GM19023 (cell line): ENCODE measurements around the gene UST.

Experiments
- ATAC-seq: cut with Tn5 transposase; IDR thresholded peaks from one replicate; pipeline ENCODE4 v1.9.1; 2021; ENCODE audit warnings: mild to moderate bottlenecking, moderate library complexity; ENCODE audit not compliant: unreplicated experiment

The UST gene

DNA sequence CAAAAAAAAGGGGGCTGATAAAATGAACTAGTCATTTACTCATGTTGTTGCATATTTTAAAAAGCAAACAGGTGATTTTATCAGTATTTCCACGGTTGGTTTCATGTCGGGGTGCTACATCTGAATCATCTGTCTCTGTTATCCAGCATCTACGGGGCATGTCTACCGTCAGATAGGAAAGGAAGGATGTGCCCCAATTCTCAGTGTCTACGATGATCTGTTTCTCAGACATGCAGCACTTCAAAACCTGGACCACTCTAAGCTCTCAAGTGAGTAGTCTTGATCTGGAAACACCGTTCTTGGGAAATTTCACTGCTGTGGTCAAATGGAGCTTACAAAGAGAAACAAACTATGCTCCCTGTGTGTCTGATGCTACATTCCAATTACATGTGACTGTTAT is 330.4 kb downstream of the UST start:
- no peak for ATAC-seq

DNA sequence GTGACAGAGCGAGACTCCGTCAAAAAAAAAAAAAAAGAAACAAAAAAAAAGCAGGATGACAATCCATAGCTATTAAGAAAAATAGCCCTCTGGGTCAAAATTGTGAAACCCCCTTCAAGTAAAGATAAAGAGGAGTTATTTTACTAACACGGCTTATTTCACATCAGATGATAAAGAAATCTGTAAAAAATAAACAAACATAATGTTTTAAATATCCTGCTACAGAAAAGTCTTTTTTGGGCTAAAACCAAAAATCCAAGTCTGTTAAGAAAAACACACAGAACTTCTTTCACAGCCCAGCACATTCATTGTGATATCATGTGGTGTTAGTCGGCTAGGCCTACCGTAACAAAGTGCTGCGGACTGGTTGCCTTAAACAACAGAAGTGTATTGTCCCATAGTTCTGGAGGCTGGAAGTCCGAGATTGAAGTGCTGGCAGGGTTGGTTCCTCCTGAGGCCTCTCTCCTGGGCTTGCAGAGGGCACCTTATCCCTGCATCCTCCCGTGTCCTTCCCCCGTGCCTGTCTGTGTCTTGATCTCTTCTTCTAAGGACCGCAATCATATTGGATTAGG is 331.5 kb downstream of the UST start:
- ATAC-seq: no peak

DNA sequence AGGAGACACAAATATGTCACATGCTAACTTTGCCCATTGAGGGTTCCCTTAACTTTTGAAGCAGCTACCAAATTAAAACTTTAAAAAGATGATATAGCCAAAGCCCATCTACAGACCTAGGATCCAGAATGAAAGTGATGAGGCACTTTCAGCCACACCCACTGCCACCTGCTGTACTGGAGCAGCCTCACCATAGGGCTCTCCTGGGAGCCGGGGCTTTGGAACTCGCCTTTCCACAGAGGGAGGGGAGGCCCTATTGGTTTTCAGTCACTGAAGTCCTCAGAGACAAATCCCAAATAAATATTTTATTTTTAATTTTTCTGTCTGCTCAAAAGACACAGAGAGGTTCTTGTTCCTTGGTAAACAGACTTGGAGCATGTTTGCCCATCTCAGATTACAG is 332.6 kb downstream of the UST start:
- ATAC-seq: no peak

DNA sequence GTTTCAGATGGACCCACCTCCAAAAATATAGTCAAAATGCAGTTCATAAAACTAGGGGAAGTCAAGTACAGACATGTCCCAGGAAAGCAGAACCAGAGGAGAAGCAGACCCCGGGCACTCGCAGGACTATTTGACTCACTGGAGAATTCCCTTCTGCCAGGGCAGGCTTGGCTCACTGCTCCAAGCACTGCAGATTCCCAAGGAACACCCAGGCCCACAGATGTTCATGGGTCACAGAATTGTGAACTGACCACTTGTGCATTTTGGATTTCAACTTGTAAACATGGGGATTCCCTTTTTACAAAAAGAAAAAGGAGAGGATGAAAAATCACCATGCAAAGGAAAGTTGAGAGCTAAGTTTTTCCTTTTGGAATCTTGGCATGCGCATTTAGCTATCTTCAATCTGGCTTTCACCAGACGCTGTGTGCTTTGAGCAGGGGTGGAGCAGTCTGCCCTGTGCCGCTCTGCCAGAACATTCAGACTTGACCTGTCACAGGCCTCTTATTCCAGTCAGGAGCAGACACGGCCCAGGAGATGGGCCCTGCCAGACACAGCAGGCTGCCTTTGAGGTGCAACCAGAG is 333.2 kb downstream of the UST start:
- no peak for ATAC-seq

DNA sequence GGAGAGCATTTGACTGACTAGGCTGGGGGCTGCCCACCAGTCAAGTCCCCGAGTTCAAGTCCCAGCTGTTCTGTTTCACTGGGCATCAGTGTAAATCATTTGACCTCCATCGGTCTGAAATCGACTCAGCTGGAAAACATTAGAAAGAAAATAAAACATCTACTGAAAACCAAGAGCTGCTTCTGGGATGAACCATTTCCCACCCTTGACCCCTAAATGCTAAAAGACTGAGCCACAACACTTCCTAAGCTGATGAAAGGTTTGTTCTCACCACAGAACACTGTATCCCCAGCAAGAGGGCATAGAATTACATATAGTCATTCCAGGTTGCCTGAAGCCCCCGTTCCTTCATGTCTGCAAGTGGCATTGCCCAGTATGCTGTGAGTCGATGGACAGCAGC is 333.7 kb downstream of the UST start:
- no peak for ATAC-seq

DNA sequence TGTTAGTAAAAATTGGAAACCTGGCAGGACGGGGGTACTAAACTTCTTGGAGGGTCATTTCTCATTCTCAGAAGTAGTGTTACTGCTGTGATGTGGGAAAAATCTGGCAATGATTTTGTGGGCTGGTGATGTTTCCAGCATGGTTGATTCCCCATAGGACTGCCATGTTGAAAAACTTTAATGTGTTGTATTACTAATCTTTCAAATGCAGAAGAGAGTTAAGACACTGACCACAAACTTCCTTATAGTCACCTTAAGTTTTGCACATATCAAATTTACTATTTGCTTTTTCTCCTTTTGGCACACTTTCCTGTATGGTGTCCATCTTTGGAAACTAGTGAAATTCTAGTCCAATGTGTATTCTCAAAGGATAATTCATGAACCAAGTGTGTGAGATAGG is 334.5 kb downstream of the UST start:
- no peak for ATAC-seq

DNA sequence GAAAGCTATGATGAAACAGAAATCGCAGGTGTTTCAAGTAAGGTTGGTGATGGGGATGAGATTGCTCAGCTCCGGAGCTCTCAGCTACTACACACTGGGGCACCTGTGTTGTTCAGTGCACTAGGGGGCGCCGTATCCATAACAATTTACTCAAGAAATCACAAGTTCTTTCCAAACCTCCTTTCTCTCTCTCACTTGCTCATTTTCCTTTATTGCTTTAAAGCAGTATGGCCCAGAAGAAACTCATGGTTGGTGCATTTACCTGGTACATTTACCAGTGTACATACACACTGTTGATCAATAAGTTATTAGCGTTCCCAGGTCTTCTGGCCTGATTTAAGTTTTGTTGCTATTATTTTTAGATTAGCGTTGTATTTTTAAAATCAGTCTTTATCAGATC is 335.5 kb downstream of the UST start:
- ATAC-seq: peak; percentile 77

DNA sequence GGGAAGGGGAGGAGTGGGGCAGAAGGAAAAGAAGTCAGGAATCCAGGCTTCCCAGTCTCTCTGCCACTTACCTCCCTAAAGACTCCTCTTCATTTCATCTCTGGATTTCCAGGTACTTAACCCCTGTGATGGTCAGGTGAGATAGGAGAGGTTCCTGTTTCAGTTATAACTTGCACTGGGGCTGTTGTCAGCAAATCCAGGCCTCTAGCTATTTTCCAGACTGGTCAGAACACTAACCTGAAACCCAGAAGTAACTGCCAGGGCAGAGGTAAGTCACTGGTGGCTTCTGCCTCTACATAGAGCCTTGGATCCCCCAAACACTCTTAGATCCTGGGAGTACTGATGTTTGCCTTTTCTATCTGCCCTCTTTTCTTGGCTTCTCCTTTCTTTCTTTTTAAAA is 337.2 kb downstream of the UST start:
- ATAC-seq: no peak

DNA sequence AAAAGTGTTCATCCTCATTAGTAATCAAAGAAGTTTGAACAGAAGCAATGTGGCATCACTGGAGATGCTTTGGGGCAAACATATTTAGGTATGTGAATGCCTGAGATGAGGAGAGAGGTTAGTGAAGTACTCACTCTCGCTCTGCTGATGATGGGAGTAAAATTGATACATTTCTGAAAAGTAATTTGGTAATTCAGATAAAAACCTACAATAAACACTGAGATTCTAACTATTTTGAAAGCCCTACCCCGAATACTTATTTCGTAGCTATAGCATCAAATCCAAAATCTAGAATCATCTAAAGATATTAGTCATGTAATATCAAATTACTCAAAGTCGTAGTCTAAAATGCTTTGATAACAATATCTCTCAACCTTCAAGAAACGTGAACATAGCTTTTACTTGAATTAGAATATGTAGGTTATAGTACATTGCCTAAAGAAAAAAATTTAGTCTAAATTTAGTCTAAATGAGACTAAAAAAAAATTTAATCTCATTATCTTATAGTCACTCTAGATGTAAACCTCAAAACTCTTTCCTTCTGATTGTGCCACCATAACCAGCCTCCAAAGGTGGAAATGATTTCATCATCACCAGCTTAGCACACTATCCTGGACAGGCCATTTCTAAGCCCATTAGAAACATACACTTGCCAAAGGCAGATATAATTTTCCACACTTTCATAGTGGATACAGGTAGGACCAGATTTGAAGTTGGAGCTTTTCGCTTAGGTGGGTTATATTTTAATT is 338.2 kb downstream of the UST start:
- no peak for ATAC-seq

DNA sequence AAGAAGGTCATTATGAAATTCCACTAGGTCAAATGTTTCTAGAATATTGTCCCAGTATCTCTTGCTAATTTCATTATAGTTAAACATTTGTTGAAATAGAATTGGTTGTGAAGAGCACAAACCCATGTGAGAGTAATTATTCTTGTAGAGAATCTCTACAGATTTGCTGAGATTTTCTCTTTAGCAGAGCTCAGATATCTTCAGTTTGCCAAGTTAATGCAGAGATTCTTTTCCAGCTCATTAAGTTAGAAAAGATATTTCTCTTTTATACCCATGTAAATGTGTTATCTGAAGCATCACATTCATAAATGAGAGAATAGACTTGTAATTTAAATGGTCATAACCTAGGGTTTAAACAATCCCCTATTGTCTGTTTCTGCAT is 338.7 kb downstream of the UST start:
- ATAC-seq: no peak

DNA sequence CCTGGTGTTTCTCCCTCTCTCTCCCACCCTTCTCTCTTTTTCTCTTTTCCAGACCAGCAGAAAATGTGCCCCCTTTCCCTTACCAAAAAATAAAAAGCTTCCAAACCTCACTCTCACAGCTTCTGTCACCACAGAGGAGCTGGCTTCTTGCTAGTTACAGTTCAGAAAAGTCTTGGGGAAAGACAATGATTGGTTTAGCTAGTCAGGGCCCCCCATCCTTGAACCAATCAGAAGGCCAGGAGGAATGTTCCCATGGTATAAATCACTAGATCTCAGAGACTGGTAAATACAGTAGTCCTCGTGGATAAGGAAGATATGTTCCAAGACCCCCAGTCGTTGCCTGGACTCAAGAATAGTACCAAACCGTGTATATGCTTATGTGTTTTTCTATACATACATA is 339.5 kb downstream of the UST start:
- no peak for ATAC-seq

DNA sequence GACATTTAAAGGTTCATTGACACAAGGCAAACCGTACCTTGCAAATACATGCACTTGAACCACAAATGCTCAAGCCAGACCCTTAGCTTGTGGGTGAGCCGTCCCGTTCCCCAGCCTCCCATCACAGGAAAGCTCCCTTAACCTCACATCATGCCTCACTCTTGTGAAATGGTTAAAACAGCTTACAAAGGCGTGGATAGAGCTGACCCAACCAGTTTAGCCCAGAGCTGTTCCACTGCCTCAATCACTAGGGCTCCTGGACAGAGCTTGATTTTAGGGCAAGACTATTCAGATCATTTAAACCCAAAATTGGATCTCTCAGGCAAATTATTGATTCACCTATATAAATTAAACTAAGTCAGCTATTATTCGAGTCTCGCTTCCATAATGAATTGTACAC is 341.1 kb downstream of the UST start:
- ATAC-seq: no peak

DNA sequence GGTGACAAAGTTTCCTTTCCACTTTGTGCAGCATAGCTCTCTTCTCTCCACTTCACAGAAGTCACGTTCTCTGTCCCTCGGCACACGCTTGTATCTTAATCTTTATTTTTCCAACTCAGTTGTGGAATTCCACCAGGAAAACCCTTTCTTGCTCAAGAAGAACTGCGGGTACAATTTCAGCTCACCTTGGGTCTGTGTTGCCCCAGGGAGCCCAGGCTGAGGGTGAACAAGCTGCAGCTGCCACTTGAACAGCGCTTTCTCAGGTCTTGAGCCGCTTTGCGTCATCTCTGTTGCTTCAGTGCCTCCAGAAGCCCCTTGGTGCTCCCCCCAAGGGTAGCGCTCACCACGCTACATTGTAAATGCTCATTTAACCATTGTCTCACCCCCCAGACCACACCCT is 341.5 kb downstream of the UST start:
- ATAC-seq: no peak

DNA sequence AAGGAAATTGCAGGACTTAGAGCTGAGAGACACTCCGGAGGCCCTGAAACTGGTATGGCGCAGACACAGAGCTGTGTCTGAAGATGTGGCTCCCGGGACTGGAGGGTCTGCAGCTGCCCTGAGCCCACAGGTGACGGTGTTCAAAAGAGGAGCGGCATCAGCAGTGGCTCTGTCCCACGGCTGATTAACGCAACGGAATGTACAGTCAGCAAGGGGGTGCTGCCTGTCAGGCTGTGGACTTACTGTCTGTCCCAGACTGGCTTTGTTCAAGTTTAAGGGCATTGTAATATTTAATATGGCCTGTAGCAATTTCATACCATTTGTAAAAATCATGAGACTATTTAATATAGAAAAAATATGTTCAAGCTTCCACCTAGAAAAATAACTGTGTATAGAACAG is 342.7 kb downstream of the UST start:
- no peak for ATAC-seq

DNA sequence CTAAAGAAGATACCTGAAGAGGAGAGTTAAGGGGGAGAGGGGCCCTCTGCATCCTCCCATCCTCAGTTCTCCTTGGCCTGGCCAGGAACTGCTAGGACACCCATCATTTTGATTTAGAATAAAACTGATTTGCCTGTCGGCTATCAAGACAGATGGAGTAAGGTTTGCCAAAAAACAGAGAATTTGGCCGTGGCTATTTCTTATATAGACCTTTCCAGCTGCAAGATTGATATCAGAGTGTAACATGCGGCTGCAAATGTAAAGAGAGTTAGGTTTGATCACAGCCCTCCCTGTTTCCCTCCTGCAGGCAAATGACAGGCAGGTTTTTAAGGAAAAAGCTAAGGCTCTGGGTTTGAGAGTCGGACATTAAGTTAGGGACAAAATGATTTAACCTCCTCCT is 344.1 kb downstream of the UST start:
- ATAC-seq: no peak

DNA sequence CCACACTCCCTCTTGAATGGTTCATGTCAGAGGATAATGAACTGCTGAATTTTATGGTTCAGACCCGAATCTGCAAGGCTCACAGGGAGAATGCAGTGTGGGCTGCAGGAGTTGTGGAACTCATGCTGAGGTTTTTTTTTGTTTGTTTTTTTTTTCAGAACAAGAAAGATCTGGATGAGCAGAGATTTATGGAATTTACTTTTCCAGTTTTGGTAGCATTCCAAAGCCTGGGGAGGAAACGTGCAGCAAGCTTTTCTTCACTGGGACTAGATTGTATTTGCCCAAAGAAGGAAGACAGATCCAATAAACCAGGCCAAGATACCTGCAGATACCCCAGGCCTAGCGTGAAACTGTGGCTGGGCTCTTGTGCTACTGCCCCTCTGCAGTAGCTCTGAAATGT is 346.8 kb downstream of the UST start:
- ATAC-seq: no peak

DNA sequence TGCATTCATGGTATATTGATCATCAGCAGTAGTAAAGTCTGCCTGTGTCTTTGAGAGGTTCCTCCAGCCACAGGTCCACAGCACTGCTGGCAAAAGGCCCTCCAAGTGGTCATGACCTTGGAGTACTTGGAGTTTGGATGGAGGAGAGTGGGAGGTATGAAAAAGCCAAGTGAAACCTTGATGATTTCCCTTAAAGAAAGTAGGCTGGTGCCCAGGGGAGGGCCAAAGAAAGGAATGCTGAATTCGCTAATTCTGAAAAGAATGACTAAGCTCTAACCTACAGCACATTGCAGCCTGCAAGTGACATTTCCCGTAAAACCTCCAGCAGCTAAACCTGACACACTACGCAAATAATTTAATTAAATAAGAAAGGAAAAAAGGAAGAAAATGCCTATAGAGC is 347.3 kb downstream of the UST start:
- no peak for ATAC-seq

DNA sequence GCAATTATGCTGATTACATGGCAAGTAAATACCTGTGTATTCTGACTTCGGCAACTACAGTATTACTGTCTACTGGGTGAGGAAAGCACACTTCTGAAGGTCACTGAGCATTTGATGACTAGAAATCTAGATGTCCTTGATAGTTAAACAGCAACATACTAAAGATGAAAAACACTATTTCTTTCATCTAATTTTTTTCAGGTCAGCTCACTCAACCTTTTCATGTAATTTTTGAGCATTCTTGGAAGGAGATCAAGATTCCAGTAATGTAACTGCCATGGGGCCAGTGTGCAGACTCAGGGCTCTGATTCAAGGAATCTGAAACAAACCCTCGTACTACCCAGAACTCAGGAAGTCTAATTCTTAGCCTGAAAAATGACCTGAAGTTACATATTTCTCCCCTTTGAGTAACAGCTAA is 348.1 kb downstream of the UST start:
- no peak for ATAC-seq

DNA sequence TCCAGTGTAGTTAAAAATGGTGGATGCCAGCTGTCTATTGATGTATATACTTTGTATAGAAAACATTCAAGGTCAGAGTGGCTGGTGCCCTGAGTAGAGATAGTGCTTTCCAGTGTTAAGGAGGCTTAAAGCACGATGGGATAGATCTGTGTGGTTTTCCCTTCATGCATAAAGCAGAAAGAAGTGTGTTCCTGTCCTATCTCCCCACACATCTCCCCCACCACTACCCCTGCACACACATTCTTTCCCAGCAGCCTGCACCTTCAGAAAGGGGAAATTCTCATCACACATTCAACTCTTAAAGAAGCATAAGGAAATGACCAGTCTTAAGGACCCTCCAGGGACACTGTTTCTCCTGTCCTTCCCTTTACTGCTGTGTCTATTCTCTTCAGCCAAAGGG is 349.0 kb downstream of the UST start:
- no peak for ATAC-seq

DNA sequence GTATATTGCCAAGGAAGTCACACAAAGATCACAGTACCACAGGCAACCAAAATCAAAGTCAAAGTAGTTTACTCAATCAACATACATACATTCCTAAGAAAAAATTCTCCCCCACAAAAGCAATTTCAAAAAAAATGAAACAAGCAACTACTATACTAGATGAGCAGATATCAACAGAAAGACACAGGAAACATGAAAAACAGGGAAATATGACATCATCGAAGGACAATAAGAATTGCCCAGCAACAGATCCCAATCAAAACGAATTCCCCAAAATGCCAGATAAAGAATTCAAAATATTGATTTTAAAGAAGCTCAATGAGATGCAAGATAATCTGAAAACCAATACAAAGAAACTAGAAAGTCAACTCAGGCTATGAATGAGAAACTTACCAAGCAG is 351.0 kb downstream of the UST start:
- no peak for ATAC-seq

DNA sequence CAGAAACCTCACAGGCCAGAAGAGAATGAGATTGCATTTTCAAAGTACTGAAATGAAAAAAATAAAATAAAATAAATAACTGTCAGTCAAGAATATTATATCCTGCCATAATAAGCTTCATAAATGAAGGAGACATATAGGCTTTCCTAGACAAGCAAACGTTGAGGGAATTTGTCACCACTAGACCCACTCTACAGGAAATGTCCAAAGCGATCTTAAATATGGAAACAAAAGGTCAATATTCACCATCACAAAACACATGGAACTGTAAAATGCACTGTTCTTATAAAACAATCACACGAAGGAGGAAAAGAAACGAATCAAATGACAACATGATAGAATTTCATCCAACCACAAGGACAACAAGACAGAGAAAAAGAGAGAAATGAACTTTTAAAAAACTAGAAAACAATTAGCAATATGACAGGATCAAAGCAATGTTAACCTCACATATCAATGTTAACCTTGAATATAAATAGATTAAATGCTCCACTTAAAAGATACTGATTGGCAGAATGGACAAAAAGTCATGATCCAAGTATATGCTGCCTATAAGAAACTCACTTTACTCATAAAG is 352.0 kb downstream of the UST start:
- no peak for ATAC-seq

DNA sequence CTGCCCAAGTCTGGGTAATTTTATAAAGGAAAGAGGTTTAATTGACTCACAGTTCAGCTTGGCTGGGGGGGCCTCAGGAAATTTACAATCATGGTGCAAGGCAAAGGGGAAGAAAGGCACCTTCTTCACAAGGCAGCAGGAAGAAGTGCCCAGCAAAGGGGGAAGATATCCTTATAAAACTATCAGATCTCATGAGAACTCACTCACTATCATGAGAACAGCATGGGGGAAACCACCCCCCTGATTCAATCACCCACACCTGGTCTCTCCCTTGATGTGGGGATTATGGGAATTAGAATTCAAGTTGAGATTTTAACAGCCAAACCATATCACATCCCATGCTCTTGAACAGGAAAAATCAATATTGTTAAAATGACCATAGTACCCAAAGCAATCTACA is 355.5 kb downstream of the UST start:
- ATAC-seq: no peak
